GM19452 (cell line): ENCODE results near the gene CDR2.
"Not testable (repeated sequence)": the region's sequence is repeated elsewhere in the genome, so short reads cannot be mapped to it uniquely, and the experiment has no call there.

Experiments
- ATAC-seq: cut with Tn5 transposase; IDR thresholded peaks from one replicate; pipeline ENCODE4 v1.9.1; 2021; ENCODE audit not compliant: unreplicated experiment

Gene CDR2

GRCh38 chr16:22311520-22311919 lies 62.9 kb downstream of the CDR2 start:
- no peak for ATAC-seq

- ATAC-seq, result no peak
Measured at GRCh38 chr16:22308824-22309520, 65.4 kb downstream of the CDR2 start.

GRCh38 chr16:22307838-22308237 lies 66.6 kb downstream of the CDR2 start:
- no peak for ATAC-seq

- ATAC-seq, result no peak
Measured at GRCh38 chr16:22306788-22307187, 67.6 kb downstream of the CDR2 start.

GRCh38 chr16:22304411-22304810 lies 70.0 kb downstream of the CDR2 start:
- no peak for ATAC-seq

- no peak for ATAC-seq
Measured at GRCh38 chr16:22302776-22303363, 71.5 kb downstream of the CDR2 start.

- ATAC-seq, result not testable (repeated sequence)
Measured at GRCh38 chr16:22301423-22301822, 73.0 kb downstream of the CDR2 start.

GRCh38 chr16:22300427-22301071 lies 73.9 kb downstream of the CDR2 start:
- no peak for ATAC-seq

GRCh38 chr16:22299036-22299435 lies 75.4 kb downstream of the CDR2 start:
- ATAC-seq, result no peak

- peak; percentile 40 for ATAC-seq
Measured at GRCh38 chr16:22297871-22298733, 76.3 kb downstream of the CDR2 start.

- ATAC-seq, result peak; percentile 80
Measured at GRCh38 chr16:22297114-22297870, 77.1 kb downstream of the CDR2 start, which contains the start of gene POLR3E. TSS of gene POLR3E (plus strand) at chr16:22297409. CDS start at chr16:22302969, 5,560 bp downstream.

- no peak for ATAC-seq
Measured at GRCh38 chr16:22296225-22297113, 78.0 kb downstream of the CDR2 start.
